ENCODE data around the gene BAZ1B.
A peak's percentile ranks its signal among the peaks of the same experiment; 100 is the strongest.
"Not testable (repeated sequence)": the region's sequence is repeated elsewhere in the genome, so short reads cannot be mapped to it uniquely, and the experiment has no call there.

The BAZ1B gene

DNA sequence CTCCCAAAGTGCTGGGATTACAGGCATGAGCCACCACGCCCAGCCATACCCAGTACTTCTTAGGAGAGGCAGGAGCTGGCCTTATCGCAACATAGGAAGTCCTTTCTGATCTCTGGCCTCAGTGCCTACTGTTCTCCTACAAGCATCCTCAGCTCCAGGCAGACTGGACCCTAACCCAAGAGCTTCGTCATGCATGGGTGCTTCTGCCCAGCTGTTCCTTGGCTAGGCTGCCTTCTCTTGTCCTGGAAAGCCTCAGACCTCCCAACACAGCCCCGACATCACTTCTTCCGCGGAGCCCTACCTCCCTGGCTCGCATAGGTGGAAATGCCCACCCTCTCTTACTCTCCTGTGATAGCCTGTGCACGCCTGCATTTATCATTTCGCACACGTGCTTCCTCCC lies 19.6 kb upstream of the BAZ1B start:
- no peak for DNase-seq

DNA sequence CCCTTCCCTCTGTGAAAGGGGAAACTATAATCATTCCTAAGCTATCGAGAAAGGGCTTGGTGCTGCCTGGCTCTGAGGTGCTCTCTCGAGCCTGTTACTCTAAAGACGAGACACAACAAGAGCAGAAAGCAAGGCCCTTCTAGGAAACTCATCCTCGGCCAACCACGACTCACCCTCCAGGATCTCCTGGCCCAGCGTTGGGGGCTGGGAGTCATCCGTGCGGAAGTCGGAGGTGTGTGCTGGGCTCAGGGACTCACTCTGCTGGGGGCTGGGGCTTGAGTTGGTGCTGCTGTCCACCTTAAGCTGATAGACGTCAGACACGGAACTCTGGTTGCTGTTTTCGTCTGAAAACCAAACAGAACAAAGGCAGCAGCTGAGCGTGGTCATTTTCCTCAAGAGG lies 17.6 kb upstream of the BAZ1B start:
- no peak for DNase-seq

- not testable (repeated sequence) for DNase-seq
Observed at GRCh38 chr7:73538510-73538909, 16.4 kb upstream of the BAZ1B start.

DNA sequence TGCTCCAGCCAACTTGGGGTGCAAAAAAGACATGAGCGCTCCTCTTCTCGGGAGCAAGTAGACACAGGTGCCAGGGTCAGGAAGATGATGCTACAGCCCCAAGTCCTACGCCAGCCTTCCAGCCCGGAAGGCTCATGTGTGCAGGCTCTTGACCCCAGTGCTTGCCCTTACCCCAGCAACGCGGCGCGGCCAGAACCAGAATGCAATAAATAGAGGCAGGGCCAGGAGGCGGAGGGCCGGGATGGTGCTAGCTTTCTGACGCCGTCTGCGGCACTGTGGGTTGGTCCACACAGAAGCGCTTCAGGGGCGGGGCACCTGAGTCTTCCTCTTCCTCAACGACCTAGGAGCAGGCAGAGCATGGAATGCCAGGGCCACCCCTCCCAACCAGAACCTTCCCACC lies 15.0 kb upstream of the BAZ1B start:
- DNase-seq: no peak

- no peak for DNase-seq
Observed at GRCh38 chr7:73536479-73536878, 14.4 kb upstream of the BAZ1B start.

DNA sequence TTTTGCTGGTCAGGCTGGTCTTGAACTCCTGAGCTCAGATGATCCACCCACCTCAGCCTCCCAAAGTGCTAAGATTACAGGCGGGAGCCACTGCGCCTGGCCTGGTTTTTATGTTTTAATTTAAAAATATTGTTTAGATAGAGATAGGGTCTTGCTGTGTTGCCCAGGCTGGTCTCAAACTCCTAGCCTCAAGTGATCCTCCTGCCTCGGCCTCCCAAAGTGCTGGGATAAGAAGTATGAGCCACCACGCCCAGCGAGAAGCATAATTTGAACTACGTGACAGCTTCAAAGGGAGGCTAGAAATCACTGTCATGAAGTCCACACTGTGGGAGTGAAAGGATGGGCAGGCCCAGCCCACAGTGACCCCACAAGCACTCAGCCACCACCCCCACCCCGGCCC lies 13.8 kb upstream of the BAZ1B start:
- not testable (repeated sequence) for DNase-seq

DNA sequence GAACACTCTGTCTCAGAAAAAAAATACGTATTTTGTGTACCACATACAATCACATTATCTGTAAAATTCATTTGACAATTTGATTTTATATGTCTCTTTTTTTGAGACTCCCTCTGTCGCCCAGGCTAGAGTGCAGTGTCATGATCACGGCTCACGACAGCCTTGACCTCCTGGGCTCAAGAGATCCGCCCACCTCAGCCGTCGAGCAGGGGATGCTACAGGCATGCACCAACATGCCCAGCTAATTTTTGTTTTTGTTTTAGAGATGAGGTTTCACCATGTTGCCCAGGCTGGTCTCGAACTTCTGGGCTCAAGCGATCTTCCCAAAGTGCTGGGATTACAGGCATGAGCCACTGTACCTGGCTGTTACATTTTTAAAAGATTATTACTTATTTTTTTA lies 11.6 kb upstream of the BAZ1B start:
- no peak for DNase-seq

- no peak for DNase-seq
Observed at GRCh38 chr7:73532224-73532623, 10.1 kb upstream of the BAZ1B start.

DNA sequence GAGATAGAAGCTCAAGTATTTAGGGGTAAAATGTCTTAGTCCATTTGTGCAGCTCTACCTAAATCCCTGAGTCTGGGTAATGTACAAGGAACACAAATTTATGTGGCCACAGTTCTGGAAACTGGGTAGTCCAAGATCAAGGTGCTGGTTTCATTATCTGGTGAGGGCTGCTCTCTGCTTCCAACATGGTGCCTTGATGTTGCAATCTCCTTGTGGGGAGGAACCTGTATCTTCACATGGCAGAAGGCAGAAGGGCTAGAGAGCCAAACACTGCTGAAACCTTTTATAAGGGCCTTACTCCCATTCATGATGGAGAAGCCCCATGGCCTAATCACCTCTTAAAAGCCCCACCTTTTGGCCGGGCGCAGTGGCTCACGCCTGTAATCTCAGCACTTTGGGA lies 8.7 kb upstream of the BAZ1B start:
- DNase-seq: no peak

GRCh38 chr7:73526896-73527821 lies 5.1 kb upstream of the BAZ1B start:
- DNase-seq: peak; percentile 16

GRCh38 chr7:73526158-73526494 lies 4.0 kb upstream of the BAZ1B start:
- DNase-seq: not testable (repeated sequence)

DNA sequence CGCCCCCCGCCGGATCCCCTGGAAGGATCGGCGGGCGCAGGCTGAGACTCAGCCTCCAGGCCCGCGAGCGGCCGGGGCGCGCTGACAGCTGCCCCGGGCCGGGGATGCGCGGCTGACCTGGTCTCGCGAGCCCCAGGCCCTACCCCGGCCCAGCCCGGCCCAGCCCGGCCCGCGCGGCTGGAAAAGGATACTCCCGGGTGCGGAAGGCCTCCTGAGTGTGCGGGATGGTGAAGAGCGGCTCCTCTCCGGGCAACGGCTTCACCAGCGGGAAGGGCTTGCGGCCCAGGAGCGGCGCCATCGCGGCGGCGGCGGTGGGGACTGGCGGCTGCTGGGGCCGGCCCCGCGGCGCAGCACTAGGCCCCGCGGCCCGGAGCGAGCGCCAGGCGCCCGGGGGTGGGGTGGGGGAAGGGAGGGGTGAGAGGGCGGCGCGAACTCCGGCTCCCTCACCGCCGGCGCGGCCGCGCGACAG lies 423 bp downstream of the BAZ1B start:
- DNase-seq: no peak

DNA sequence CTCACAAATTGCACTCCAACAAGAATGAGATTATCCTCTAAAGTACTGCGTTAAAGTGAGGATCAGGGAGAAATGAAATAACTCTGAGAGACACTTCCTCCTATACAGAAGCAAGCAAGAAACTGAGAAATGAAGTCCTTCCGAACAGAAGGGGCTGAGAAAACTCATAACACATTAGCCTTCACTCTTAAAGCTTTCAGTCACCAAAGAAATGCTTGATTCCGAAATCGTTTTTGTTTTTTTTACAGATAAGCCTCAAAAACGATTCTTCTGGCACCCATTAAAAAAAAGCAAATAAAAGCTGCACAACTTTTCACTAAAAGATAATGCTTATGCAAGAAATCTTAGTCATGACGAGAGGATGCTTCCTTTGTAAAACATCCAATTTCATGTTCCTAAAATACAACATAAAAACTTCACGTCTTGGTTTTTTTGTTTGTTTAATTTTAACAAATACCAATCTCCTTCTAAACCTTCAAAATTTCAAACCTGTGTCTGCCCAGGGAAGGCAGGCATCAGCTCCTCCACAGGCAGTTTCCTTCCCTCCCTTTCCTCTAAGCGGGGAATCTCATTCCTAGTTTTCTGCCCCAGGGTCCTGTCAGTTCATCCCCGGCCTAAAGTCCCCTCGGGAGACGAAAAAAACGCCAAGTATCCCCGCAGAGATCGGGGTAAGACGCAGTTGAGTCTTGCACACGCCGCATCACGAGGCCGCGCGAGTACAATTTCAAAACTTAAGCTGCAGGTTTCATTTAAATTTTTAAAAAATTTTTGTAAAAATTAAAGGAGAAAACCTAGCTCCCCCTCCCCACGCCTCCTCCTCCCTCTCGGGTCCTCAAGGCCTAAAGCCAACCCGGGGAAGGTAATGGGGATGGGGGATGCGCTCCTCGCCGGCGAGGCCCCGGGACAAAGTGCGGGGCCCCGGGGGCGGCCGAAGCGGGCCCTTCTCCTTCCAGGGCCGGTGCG lies 1.1 kb downstream of the BAZ1B start:
- DNase-seq: no peak

DNA sequence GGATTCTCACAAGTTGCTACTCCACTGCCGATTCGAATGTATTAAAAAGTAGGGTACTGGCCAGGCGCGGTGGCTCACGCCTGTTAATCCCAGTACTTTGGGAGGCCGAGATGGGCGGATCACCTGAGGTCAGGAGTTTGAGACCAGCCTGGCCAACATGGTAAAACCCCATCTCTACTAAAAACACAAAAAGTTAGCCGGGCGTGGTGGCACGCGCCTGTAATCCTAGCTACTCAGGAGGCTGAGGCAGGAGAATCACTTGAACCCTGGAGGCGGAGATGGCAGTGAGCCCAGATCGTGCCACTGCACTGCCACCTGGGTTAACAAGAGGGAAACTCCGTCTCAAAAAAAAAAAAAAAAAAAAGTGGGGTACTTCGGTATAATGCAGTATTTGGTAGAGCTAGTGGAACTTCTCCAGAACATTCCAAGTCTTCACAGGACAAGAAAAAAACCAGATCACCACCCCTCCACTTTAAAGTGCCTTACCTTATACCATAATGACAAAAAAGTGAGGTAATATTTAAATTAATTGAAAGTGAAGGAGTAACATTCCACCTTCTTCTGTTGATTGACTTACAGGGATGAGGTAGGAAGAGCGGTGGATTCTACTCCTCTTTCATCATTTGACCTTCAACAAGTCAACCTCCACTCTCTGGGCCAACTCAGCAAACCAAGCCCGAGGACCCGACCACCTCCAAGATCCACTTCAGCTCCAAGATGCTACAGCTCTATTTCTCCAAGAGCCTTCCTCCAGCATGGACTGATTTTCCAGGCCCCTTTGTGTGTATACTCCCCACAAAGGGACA lies 2.0 kb downstream of the BAZ1B start:
- DNase-seq: peak; percentile 32

DNA sequence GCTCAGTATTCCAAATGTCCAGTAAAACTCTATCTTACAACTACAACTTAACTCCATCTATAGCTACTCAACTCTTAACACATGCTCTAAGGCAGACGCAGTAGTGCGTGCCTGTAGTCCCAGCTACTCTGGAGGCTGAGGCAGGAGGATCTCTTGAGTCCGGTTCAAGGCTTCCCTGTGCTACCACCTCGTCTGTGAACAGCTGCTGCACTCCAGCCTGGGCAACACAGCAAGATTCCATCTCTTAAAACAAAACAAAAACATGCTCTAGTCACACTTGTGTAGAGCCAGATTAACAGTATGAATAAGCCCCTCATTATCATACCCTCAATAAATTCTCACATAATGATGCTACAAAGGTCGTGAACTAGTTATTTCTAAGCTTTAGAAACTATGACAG lies 3.6 kb downstream of the BAZ1B start:
- DNase-seq: no peak

DNA sequence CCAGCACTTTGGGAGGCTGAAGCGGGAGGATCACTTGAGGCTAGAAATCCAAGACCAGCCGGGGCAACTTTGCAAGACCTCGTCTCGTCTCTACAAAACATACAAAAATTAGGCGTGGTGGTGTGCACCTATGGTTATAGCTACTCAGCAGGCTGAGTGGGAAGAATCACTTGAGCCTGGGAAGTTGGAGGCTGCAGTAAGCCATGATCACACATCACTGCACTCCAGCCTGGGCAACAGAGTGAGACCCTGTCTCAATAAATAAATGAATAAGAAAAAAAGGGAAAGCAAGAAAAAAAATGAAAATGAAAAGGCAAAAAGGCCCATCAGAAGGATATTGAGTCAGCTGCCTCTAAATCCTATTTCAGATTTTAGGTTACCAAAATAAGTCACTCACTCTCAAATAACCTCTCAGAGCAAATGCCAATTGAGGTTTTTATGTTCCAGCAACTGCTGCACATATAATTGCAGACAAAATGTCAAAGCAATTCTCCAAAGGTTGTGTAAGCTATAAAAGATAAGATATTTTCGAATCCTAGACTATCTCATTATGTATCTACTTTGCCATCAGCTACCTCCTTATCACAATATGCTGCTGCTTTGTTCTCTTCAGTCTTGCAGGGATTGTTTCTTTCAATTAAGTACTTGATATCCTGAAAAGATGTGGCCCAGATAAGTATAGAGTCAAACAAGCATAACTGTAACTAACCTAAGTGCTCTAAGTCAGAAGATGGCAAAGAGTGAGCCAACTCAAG lies 4.7 kb downstream of the BAZ1B start:
- no peak for DNase-seq

DNA sequence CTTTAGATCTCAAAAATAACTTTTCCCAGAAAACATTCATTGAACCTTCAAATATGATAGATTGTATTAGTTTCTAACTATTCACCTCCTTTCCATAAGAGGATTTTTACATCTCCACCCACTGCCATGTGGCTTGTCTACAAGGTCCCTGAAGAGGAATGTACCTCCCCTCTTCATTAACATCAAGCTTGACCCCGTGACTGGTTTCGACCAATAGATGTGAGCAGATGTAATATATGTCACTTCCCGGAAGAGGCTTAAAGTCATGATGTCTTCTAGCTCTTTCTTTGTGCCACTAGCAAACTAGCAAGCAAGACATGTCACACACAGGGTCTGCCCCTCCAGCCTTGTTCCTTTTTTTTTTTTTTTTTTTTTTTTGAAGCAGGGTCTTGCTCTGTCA lies 6.9 kb downstream of the BAZ1B start:
- DNase-seq: no peak

DNA sequence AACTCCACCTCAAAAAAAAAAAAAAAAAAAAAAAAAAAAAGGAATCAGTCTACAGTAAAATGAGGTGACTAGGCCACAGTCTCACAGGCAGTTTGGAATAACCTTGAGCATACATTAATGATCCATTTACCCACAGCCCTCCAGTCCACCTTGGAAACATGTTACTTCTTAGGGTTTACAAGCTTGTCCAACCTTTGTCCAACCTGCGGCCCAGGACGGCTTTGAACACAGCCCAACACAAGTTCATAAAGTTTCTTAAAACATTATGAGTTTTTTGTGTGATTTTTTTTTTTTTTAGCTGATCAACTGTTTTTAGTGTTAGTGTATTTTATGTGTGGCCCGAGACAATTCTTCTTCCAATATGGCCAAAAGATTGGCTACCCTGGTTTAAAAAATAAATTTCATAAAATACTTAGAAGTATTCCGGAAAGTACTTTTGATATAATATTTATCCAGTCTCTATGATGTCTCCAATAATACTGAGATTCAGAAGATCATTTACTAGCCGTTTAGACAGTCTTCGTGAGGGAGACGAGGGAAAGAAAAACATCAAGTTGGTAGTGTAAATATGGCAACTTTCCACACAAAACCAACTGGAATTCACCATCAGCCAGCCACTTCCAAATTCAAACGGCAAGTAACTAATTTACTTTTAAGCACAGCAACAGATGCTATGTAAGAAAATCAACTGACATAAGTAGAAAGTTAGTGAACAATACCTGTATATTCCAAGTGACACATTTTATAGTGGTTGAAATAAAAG lies 9.9 kb downstream of the BAZ1B start:
- DNase-seq: no peak

GRCh38 chr7:73509463-73509862 lies 12.6 kb downstream of the BAZ1B start:
- DNase-seq: no peak

DNA sequence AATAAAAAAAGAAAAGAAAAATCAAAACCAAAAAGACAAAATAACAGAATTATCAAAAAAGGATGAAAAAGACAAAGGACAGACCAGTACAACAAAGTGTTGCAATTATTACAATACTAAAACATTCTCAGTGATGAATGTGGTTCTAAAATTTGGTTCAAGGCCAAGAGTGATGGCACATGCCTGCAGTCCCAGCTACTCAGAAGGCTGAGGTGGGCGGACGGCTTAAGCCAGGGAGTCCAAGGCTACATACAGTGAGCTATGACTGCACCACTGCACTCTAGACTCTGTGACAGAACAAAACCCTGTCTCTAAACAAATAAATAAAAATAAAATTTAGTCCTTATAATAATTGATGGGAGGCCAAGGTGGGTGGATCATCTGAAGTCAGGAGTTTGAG lies 14.5 kb downstream of the BAZ1B start:
- no peak for DNase-seq

DNA sequence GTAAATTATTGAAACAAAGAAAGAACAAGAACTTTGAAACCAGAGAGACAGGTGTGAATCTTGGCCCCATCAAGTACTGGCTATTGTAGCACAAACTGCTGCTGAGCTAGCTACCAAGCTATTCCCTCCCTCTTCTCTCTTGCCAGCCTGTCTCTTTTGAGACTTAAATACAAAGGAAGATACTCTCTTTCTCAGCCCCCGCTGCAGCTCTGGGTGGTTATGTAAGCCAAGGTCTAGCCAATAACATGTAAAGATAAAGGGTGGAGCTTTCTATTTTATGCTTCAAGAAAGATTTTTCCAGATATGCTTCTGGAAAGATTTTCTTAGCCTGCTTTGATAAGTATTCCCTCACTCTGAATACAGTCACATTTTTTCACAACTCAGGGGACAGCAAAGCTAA lies 17.2 kb downstream of the BAZ1B start:
- DNase-seq: no peak

Data from CD4-positive, alpha-beta T cell treated with Interleukin-17A for 4 hours (primary cell).